ENCODE results near the gene FYN.

- no peak for TF ChIP-seq POLR2A (IDR thresholded peaks at IDR 0.05; ENCODE audit: low read depth, low read length)
- TF ChIP-seq TAF1 (IDR thresholded peaks at IDR 0.05; ENCODE audit: low read depth, low read length) = no peak
These were observed 94.2 kb downstream of the FYN start for GRCh38 chr6:111779031-111779430.

Data from GM12891 (cell line).